Activated CD4-positive, alpha-beta T cell treated with anti-CD3 and anti-CD28 coated beads, Interleukin-2, amount 50 U/mL, for 16 hours (primary cell): ENCODE data around the gene UCK2.

Experiments used
- DNase-seq: peaks from one replicate; pipeline ENCODE4 v3.0.0-alpha.2; 2020

UCK2 gene

DNA sequence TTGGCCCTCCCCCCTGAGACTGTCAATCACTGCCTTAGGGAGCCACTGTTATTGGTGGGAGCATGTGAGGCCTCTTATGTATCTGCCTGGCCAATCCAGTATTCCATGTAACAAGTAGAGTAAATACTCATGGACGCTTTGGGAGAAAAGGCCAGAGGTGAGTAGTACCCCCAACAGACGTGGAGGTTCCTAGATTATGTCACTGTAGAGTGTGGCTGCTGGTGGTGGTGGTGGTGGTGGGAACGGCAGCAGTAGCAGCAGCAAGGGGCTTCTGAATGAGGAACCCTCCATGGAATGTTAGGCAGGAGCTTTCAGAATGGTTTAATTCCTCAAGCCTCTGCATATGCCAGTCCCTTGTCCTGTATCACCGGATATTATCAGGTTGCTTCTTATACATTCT, 118.5 kb downstream of the UCK2 start:
- no peak for DNase-seq

- DNase-seq, result no peak
Measured at GRCh38 chr1:165947797-165948455, 120.5 kb downstream of the UCK2 start.

DNA sequence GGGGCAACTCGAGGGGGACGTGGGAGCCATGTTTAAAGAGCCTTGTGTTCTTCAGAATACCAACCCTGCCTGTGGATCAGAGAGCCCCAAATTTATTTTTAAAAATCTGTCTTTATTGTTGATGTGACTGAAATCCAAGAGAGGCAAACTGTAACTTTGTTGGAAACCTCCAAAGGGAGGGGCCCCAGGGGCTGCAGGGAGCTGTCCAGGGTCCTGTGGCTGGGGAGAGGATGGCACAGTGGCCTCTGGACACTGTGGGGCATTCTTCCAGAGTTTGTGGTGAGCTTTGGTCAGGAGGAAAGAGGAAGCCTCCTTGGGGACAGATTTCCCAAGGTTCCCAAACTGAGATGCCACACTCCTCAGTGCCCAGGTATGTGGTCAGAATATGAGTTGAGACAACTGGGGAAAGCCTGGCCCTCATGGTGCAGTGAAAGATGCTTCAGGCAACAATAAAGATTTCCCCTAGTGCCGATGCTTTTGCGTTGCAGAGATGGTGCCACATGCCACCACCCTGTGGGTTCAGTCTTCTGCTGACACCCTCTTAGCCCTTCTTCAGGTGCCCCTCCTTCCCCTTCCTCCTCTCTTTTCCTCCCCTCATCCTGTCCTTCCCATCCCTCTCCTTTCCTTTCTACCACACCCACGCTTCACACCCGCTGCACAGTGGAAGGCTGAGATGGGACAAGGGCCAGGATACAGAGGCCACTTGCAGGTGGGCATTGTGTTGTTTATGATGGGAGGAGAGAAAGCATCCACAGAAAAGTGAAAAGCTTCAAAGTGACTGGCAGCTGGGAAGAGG, 122.1 kb downstream of the UCK2 start:
- DNase-seq, result no peak

DNA sequence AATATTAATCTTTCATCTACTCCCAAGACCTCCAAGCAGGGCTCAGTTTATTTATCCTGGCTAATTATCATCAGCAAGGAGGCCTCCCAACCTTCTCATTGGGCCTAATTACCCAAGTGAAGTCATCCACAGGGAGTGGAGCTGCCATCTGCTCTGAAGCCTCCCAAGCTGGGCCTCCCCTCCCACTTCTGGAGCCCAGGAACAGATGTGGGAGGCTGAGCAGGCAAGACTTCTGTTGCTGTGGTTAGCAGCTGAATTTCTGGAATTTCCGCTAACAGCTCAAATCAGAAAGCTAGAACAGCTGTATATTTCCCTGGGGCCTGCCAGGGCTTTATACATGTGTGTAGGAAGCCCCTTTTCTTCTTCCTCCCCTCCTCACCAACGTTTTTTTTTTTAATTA, 127.5 kb downstream of the UCK2 start:
- no peak for DNase-seq

GRCh38 chr1:165958306-165958705, 130.9 kb downstream of the UCK2 start:
- no peak for DNase-seq

DNA sequence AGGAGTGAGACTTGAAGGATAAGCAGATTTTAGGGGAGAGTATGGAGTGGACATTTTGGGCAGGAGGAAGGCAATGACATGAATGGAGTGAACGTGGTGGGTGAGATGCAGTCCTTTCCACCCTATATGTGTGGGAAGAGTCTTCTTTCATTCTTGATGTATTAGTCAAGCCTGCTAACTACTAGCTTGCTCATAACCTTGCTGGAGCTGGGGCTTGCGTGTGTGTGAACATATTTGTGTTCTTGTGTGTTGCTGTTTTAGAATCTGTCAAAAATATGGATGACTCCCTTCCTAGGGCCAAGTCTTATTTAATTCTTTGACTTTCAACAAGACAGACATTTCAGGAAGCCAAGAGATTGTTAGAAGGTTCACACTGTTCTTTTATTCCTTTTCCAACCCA, 132.7 kb downstream of the UCK2 start:
- no peak for DNase-seq

DNA sequence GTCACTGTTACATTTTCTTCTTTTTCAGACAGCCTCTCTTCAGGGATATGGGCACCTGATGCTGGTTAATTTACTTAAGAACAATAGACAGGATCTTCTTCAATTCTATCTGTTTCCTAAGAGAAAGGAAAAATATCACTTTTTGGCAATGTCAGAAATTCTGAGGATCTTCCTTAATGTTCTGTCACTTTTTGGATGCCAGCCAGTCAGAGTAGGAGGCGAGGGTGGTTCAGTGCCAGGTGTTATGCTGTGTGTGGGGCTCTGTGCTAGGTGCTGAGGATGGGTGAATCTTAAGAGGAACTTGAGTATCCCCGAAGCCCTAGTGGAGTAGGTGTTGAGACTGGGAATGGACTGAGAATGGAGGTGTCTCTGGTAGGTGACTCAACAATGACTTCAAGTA, 133.5 kb downstream of the UCK2 start:
- no peak for DNase-seq
